Suprapubic skin (tissue), 4 donors: ENCODE data around the gene FAM83F. TPM values are rescaled to one million over a fixed set of nuclear protein-coding genes. Genes with fewer than 3 reads are reported as not detected.

ENCODE experiments used
- DNase-seq, 2 donors: peaks; one replicate each; pipeline ENCODE4 v3.0.0-alpha.2; 2019; ENCODE audit warnings: low spot score in 2 of 2
- H3K27ac ChIP-seq: fragments of 200-600 bp; sonication (generic); one replicate; pipeline ENCODE4 v1.5.1; 2019
- H3K27me3 ChIP-seq: fragments of 200-600 bp; sonication (generic); one replicate; pipeline ENCODE4 v1.5.1; 2019
- H3K36me3 ChIP-seq: fragments of 200-600 bp; sonication (generic); one replicate; pipeline ENCODE4 v1.5.1; 2019
- H3K4me1 ChIP-seq: fragments of 200-600 bp; sonication (generic); one replicate; pipeline ENCODE4 v1.5.1; 2019
- H3K4me3 ChIP-seq: fragments of 200-600 bp; sonication (generic); one replicate; pipeline ENCODE4 v1.5.1; 2019; ENCODE audit warnings: mild to moderate bottlenecking
- H3K9me3 ChIP-seq: fragments of 200-600 bp; sonication (generic); one replicate; pipeline ENCODE4 v1.5.1; 2019
- EP300 ChIP-seq: sonication (generic); formaldehyde crosslinking; IDR thresholded peaks from one replicate; pipeline ENCODE4 v1.6.1; 2017; ENCODE audit warnings: antibody characterized with exemption
- POLR2A ChIP-seq, 2 donors: fragments of 450-650 bp; IDR thresholded peaks; one replicate each; pipeline ENCODE4 v1.6.1; 2017; ENCODE audit warnings: antibody characterized with exemption in 2 of 2, mild to moderate bottlenecking in 2 of 2, moderate library complexity in 2 of 2
- POLR2AphosphoS5 ChIP-seq, 3 donors: sonication (generic); formaldehyde crosslinking; IDR thresholded peaks; one replicate each; pipeline ENCODE4 v1.6.1; 2017; ENCODE audit warnings: antibody characterized with exemption in 3 of 3
- WGBS: methylation state at CpG from one replicate; pipeline ENCODE4 v1.1.5; 2018; 5-methylcytosine and 5-hydroxymethylcytosine counted together
- total RNA-seq, 4 donors: library from RNA; depleted of rRNA; stranded (reverse); fragments of >200 nt; gene quantifications; one replicate each; pipeline ENCODE4 v1.1.0, GENCODE V29; 2016
- TF ChIP-seq, protein P1 (sequence below), 2 donors: fragments of 200-600 bp in 1 of 2; fragments of 450-650 bp in 1 of 2; sonication (generic) in 1 of 2; IDR thresholded peaks; one replicate each; pipeline ENCODE4 v1.5.1; 2016 to 2019; ENCODE audit warnings: antibody characterized with exemption in 2 of 2, mild to moderate bottlenecking in 1 of 2, moderate library complexity in 1 of 2

The FAM83F gene
- total RNA-seq, 4 donors from 2014 or later, result 54.5 to 78.1 (median 69.3) TPM

DNA sequence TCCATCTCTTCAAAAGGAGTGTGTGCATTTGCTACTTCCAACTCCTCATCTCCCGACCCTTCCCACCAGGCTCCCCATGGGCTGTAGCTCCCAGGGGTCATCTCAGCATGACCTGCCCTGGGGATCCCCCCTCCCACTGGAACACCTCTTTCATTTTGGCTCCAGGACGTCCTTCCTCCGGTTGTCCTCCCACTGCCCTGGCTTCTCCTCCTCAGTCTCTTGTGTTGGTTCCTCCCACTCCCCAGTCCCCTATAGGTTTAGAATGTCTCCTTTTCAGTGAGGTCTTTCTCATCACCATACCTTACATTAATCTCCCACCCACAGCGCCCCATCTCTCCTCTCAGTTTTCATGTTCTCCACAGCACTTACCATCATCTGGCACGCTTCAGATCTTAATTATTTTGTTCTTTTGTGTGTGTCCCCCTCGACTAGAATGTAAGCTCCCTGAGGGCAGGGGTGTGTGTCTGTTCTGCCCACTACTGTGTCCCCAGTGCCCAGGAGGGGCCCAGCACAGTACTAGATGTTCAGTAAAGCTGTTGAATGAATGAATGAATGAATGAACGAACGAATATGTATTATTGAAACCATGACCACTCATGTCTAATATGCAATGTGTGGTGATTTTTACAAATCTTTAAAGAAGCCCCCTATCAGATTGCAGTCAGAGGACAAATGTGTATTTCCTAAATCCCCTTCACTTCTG lies 36.6 kb upstream of the FAM83F start:
- peaks cover 9% of the 10 kb centered on the region for H3K27me3 ChIP-seq
- WGBS, result 73% methylated on average over 8 of the region's 8 CpGs
- no peak for TF ChIP-seq EP300
- no peak for TF ChIP-seq POLR2AphosphoS5 (IDR thresholded peaks at IDR 0.05)
- H3K4me3 ChIP-seq, result no peak overlapping the region
- no peaks in the 10 kb centered on the region for H3K9me3 ChIP-seq
- peaks cover 13% of the 10 kb centered on the region for H3K4me1 ChIP-seq
- H3K27ac ChIP-seq, result no peak overlapping the region
- no peaks in the 10 kb centered on the region for H3K36me3 ChIP-seq
- no peak for DNase-seq

DNA sequence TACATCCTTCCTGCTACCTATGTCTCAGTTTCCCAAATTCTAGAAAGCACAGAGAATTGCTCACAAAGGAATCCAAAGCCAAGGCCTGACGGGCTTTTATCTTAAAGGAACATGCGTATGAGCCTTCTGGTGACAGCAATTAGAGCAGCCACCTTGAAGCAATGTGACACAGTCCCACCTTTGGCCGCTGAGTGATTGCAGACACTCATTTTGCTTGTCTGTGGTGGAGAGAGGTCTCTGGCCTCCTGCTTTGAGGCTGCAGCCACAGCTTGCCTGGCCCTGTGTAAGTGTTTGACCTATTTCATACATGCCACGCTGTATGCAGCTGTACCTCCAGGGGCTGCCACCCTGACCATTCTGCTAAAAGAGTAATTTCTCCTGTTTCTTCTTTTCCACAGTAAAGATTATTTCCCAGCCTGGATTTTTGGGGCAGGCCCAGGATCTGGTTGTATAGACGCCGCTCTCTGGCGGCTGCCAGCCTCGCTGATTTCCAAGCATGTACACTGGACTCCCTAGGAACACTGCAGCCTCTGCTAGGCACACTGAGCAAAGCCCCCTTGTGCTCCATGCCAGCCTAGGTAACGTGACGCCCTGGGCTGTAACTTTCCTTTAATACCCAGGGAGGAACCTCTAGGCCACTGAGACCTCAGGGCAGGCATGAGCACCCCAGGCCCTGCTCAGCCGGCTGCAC lies 35.7 kb upstream of the FAM83F start:
- Histone ChIP-seq H3K9me3 (no peaks in the 10 kb centered on the region), H3K27ac (no peak overlapping the region), H3K4me1 (peaks cover 13% of the 10 kb centered on the region), H3K36me3 (no peaks in the 10 kb centered on the region), H3K27me3 (peaks cover 9% of the 10 kb centered on the region), H3K4me3 (no peak overlapping the region)
- 58% methylated on average over 8 of the region's 11 CpGs for WGBS
- TF ChIP-seq EP300 (no peak), POLR2A (IDR thresholded peaks at IDR 0.05) (no peak), POLR2AphosphoS5 (IDR thresholded peaks at IDR 0.05) (no peak)
- TF ChIP-seq, protein P1, sequence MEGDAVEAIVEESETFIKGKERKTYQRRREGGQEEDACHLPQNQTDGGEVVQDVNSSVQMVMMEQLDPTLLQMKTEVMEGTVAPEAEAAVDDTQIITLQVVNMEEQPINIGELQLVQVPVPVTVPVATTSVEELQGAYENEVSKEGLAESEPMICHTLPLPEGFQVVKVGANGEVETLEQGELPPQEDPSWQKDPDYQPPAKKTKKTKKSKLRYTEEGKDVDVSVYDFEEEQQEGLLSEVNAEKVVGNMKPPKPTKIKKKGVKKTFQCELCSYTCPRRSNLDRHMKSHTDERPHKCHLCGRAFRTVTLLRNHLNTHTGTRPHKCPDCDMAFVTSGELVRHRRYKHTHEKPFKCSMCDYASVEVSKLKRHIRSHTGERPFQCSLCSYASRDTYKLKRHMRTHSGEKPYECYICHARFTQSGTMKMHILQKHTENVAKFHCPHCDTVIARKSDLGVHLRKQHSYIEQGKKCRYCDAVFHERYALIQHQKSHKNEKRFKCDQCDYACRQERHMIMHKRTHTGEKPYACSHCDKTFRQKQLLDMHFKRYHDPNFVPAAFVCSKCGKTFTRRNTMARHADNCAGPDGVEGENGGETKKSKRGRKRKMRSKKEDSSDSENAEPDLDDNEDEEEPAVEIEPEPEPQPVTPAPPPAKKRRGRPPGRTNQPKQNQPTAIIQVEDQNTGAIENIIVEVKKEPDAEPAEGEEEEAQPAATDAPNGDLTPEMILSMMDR (IDR thresholded peaks at IDR 0.05), result no peak
- no peak for DNase-seq

GRCh38 chr22:39959640-39960447 lies 34.9 kb upstream of the FAM83F start, which contains the start of gene TMA7B:
Gene TMA7B, plus strand, starts transcription at chr22:39960397. Its CDS starts 3,978 bp downstream, at chr22:39964375.
- no peak within 1 kb of the TSS for H3K27ac ChIP-seq
- H3K4me1 ChIP-seq, result peaks cover 9% of the 10 kb centered on the region
- H3K4me3 ChIP-seq, result no peak within 1 kb of the TSS
- H3K9me3 ChIP-seq, result no peaks in the 10 kb centered on the region
- peaks cover 9% of the 10 kb centered on the region for H3K27me3 ChIP-seq
- WGBS, result 52% methylated on average over 14 of the region's 14 CpGs
- no peak for DNase-seq
- TF ChIP-seq, protein P1 (IDR thresholded peaks at IDR 0.05), result peak in 1 of 2 donors; percentile 45
- TF ChIP-seq EP300, result no peak
- no peaks in the 10 kb centered on the region for H3K36me3 ChIP-seq

DNA sequence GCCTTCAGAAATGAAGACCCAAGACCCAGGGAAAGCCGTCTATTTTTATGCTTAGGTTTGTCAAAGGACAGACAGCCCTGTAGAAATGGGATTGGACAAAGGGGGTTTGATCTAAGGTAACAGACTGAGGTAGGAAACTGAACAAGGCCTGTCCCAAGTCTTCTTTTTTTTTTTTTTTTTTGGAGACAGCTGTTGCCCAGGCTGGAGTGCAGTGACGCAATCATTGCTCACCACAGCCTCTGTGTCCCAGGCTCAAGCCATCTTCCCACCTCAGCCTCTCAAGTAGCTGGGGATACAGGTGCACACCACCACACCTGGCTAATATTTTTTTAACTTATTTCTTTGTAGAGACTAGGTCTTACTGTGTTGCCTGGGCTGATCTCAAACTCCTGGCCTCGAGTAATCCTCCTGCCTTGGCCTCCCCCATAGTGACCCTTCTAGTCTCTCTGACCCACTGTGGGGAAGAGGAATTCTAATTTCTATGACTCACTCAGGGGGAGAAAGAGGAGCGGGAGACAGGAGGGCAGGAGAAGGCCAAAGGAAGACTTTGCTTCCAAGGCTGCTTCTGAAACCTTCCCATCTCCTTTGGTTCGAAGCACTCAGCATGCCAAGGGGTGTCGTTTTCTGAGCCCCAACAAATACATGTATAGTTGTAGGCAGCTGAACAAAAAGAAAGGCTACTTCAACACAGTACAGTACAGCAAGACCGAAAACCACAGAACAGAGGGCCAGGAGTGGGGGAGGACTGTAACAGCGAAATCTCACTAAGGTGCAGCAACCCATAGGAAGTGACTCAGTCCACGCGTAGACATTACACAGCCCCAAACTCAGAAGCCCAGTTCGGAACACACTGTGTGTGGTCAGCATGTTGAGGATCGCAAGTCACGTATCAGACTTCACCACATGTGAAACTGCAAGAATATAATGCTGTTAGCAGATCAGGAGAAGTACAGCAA lies 33.7 kb upstream of the FAM83F start:
- no peak overlapping the region for H3K4me3 ChIP-seq
- TF ChIP-seq, protein P1 (IDR thresholded peaks at IDR 0.05), result no peak
- no peak for TF ChIP-seq POLR2A (IDR thresholded peaks at IDR 0.05)
- TF ChIP-seq EP300, result no peak
- no peak for TF ChIP-seq POLR2AphosphoS5 (IDR thresholded peaks at IDR 0.05)
- H3K9me3 ChIP-seq, result no peaks in the 10 kb centered on the region
- peaks cover 7% of the 10 kb centered on the region for H3K4me1 ChIP-seq
- no peak for DNase-seq
- peaks cover 9% of the 10 kb centered on the region for H3K27me3 ChIP-seq
- WGBS, result 75% methylated on average over 13 of the region's 13 CpGs
- H3K27ac ChIP-seq, result no peak overlapping the region
- no peaks in the 10 kb centered on the region for H3K36me3 ChIP-seq

DNA sequence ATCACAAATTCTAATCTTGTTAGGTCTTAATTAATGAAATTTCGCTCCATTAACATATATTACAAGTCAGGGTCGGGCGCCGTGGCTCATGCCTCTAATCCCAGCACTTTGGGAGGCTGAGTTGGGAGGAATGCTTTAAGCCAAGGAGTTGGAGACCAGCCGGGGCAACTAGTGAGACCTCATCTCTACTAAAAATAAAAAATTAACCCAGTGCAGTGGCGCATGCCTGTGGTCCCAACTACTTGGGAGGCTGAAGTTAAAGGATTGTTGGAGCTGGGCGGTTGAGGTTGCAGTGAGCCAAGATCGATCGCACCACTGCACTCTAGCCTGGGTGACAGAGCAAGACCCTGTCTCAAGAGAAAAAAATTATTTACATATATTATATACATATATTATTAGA lies 32.7 kb upstream of the FAM83F start:
- Histone ChIP-seq H3K4me1 (peaks cover 7% of the 10 kb centered on the region), H3K27me3 (peaks cover 9% of the 10 kb centered on the region), H3K27ac (no peak overlapping the region), H3K9me3 (no peaks in the 10 kb centered on the region), H3K36me3 (no peaks in the 10 kb centered on the region), H3K4me3 (no peak overlapping the region)
- no peak for DNase-seq
- WGBS, result 97% methylated on average over 9 of the region's 9 CpGs
- no peak for TF ChIP-seq POLR2AphosphoS5 (IDR thresholded peaks at IDR 0.05)
- TF ChIP-seq, protein P1 (IDR thresholded peaks at IDR 0.05), result no peak
